ENCODE results near the gene ADGRD2.

The ADGRD2 gene

GRCh38 chr9:124500028-124500795, 50.0 kb downstream of the ADGRD2 start:
- DNase-seq = no peak

GRCh38 chr9:124500796-124501611, 50.8 kb downstream of the ADGRD2 start:
- no peak for DNase-seq

GRCh38 chr9:124501771-124502320, 51.6 kb downstream of the ADGRD2 start:
- no peak for DNase-seq

GRCh38 chr9:124502711-124503702, 52.8 kb downstream of the ADGRD2 start:
- DNase-seq = no peak

GRCh38 chr9:124503713-124504529, 53.7 kb downstream of the ADGRD2 start:
- DNase-seq = no peak

- no peak for DNase-seq
These were observed 54.3 kb downstream of the ADGRD2 start for GRCh38 chr9:124504530-124505005.

GRCh38 chr9:124505006-124505900, 55.0 kb downstream of the ADGRD2 start:
- no peak for DNase-seq

GRCh38 chr9:124505901-124506346, 55.7 kb downstream of the ADGRD2 start:
- no peak for DNase-seq

- no peak for DNase-seq
These were observed 56.2 kb downstream of the ADGRD2 start for GRCh38 chr9:124506433-124506832.

- no peak for DNase-seq
These were observed 57.0 kb downstream of the ADGRD2 start, which contains the start of gene NR5A1 for GRCh38 chr9:124506931-124507879. Gene NR5A1 (minus strand): TSS chr9:124507399. CDS start chr9:124503395, 4,004 bp downstream.

- no peak for DNase-seq
These were observed 57.7 kb downstream of the ADGRD2 start for GRCh38 chr9:124507880-124508423.

GRCh38 chr9:124510650-124511425, 60.6 kb downstream of the ADGRD2 start:
- no peak for DNase-seq

GRCh38 chr9:124511426-124511840, 61.2 kb downstream of the ADGRD2 start:
- no peak for DNase-seq

GRCh38 chr9:124511891-124512805, 61.9 kb downstream of the ADGRD2 start:
- no peak for DNase-seq

GRCh38 chr9:124512806-124513204, 62.6 kb downstream of the ADGRD2 start:
- no peak for DNase-seq

GRCh38 chr9:124513376-124513994, 63.2 kb downstream of the ADGRD2 start:
- DNase-seq = no peak
